Measurements from ENCODE around the gene ITSN1. TPM values are rescaled to one million over a fixed set of nuclear protein-coding genes. Genes with fewer than 3 reads are reported as not detected.

Gene ITSN1
- total and polyA plus RNA-seq, 2 of the 13 experiments (the other 11 are each of a cell fraction or from before 2014, with no cell fraction given): 26.1 to 33.8 TPM

DNA sequence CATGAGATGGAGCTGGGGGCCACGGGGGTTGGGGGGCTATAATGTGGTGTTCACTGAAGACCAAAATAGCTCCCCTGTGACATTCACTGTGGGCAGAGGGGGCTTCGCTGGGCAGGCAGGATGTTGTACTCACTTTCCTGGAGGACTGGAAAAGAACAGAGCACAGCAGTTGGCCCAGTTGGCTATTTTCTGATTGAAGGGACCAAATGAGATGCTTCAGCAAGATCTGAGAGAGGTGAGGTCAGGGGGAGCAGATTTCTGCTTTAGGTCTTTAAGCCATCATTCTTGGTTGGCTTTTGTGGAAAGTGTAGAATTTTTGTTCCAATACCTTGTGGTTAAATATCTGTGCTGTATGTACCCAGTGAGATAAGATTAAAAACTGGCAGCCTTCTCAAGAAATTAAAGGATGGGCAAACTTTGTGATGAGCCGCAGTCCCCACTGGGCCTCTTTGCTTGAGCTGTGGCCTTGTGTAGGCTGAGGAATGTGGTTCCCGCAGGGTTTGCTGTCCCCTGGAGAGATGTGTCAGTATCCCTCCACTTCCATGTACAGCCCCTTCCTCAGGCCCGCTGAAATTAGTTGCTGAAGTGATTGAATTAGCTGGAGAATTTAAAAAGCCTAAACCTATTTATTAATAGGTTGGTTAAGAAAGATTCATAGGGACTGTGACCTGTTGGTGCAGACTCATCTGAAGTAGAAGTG lies 192.7 kb downstream of the ITSN1 start (continued):
- TF ChIP-seq, protein P1, sequence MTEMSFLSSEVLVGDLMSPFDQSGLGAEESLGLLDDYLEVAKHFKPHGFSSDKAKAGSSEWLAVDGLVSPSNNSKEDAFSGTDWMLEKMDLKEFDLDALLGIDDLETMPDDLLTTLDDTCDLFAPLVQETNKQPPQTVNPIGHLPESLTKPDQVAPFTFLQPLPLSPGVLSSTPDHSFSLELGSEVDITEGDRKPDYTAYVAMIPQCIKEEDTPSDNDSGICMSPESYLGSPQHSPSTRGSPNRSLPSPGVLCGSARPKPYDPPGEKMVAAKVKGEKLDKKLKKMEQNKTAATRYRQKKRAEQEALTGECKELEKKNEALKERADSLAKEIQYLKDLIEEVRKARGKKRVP (CRISPR knock-in tag; IDR thresholded peaks at IDR 0.05): no peak

DNA sequence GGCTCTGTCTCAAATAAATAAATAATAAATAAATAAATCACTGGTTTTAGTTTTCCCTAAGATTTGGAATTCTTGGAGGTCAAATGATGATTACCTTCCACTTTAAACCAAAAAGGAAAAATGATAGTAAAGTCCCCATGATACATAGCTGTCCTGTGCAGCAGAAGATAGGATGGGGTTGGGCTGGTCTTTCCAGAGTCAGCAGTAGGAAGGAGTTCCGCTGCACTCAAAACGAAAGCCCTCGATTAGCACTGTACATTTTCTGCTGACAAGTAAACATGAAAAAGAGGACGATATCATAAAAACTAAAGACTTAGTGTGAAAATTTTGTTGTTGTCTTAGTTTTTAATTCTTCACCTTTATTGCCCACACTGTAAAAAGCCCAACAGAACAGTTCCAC lies 193.6 kb downstream of the ITSN1 start:
- Histone ChIP-seq H3K27me3 (ENCODE audit: control insufficient read depth in 1 of 2, insufficient read depth in 2 of 2, low read length in 2 of 2) (no peaks in the 10 kb centered on the region), H3K4me3 (replicated peaks in 1 of 3; ENCODE audit: insufficient read depth in 1 of 3, low read depth in 2 of 3, low read length in 3 of 3) (no peak overlapping the region), H3K36me3 (replicated peaks in 1 of 2; ENCODE audit: control insufficient read depth in 1 of 2, insufficient read depth in 2 of 2, low read length in 2 of 2) (peaks cover 2 to 11% of the 10 kb centered on the region in 2 experiments; a peak in 3 of 5 replicates), H4K20me1 (ENCODE audit: insufficient read depth, low read length) (no peaks in the 10 kb centered on the region), H3K4me1 (ENCODE audit: insufficient read depth, low read length) (no peaks in the 10 kb centered on the region), H3K9me3 (ENCODE audit: low read length) (no peaks in the 10 kb centered on the region), H3K9ac (ENCODE audit: insufficient read depth, low read depth, low read length) (no peak overlapping the region), H3K4me2 (ENCODE audit: low read depth, low read length) (no peak overlapping the region), H3K27ac (ENCODE audit: extremely low read length, insufficient read depth, low read length) (no peak overlapping the region), H3K79me2 (ENCODE audit: insufficient read depth, low read length) (no peaks in the 10 kb centered on the region), H2AFZ (ENCODE audit: low read length) (no peak overlapping the region)
- no peak for ATAC-seq
- intact Hi-C loops (cut with micrococcal nuclease; ENCODE audit: unreplicated experiment): no loop called here
- in situ Hi-C loops (cut with HindIII; ENCODE audit: extremely low pct_ligation_motif_present, low pct_unique_long_range_greater_than_20kb): no loop called here
- ChIA-PET CTCF (ENCODE audit: low intra/inter-chr PET ratio, low total read pairs) (no interaction called here), POLR2A (no interaction called here)
- no peak for FAIRE-seq
- WGBS (ENCODE audit: low lambda C conversion rate): 96% methylated on average over 4 of the region's 4 CpGs
- BruUV-seq (replicated peaks): no TSS peak
- DNase-seq (ENCODE audit: low spot score): no peak
- no peak for TF ChIP-seq MTA1 (CRISPR knock-in tag; IDR thresholded peaks at IDR 0.05; ENCODE audit: borderline replicate concordance)
- TF ChIP-seq, protein P2, sequence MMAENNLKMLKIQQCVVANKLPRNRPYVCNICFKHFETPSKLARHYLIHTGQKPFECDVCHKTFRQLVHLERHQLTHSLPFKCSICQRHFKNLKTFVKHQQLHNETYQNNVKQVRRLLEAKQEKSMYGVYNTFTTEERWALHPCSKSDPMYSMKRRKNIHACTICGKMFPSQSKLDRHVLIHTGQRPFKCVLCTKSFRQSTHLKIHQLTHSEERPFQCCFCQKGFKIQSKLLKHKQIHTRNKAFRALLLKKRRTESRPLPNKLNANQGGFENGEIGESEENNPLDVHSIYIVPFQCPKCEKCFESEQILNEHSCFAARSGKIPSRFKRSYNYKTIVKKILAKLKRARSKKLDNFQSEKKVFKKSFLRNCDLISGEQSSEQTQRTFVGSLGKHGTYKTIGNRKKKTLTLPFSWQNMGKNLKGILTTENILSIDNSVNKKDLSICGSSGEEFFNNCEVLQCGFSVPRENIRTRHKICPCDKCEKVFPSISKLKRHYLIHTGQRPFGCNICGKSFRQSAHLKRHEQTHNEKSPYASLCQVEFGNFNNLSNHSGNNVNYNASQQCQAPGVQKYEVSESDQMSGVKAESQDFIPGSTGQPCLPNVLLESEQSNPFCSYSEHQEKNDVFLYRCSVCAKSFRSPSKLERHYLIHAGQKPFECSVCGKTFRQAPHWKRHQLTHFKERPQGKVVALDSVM (CRISPR knock-in tag; IDR thresholded peaks at IDR 0.05): no peak
- no peak for TF ChIP-seq ZNF274 (CRISPR knock-in tag; IDR thresholded peaks at IDR 0.05)
- TF ChIP-seq, protein P3, sequence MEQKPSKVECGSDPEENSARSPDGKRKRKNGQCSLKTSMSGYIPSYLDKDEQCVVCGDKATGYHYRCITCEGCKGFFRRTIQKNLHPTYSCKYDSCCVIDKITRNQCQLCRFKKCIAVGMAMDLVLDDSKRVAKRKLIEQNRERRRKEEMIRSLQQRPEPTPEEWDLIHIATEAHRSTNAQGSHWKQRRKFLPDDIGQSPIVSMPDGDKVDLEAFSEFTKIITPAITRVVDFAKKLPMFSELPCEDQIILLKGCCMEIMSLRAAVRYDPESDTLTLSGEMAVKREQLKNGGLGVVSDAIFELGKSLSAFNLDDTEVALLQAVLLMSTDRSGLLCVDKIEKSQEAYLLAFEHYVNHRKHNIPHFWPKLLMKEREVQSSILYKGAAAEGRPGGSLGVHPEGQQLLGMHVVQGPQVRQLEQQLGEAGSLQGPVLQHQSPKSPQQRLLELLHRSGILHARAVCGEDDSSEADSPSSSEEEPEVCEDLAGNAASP (CRISPR knock-in tag; IDR thresholded peaks at IDR 0.05; ENCODE audit: borderline replicate concordance): no peak
- TF ChIP-seq, protein P4, sequence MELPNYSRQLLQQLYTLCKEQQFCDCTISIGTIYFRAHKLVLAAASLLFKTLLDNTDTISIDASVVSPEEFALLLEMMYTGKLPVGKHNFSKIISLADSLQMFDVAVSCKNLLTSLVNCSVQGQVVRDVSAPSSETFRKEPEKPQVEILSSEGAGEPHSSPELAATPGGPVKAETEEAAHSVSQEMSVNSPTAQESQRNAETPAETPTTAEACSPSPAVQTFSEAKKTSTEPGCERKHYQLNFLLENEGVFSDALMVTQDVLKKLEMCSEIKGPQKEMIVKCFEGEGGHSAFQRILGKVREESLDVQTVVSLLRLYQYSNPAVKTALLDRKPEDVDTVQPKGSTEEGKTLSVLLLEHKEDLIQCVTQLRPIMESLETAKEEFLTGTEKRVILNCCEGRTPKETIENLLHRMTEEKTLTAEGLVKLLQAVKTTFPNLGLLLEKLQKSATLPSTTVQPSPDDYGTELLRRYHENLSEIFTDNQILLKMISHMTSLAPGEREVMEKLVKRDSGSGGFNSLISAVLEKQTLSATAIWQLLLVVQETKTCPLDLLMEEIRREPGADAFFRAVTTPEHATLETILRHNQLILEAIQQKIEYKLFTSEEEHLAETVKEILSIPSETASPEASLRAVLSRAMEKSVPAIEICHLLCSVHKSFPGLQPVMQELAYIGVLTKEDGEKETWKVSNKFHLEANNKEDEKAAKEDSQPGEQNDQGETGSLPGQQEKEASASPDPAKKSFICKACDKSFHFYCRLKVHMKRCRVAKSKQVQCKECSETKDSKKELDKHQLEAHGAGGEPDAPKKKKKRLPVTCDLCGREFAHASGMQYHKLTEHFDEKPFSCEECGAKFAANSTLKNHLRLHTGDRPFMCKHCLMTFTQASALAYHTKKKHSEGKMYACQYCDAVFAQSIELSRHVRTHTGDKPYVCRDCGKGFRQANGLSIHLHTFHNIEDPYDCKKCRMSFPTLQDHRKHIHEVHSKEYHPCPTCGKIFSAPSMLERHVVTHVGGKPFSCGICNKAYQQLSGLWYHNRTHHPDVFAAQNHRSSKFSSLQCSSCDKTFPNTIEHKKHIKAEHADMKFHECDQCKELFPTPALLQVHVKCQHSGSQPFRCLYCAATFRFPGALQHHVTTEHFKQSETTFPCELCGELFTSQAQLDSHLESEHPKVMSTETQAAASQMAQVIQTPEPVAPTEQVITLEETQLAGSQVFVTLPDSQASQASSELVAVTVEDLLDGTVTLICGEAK (IDR thresholded peaks at IDR 0.05): no peak
- TF ChIP-seq, protein P4 (CRISPR knock-in tag; IDR thresholded peaks at IDR 0.05): no peak
- TF ChIP-seq ZNF660 (CRISPR knock-in tag; IDR thresholded peaks at IDR 0.05; ENCODE audit: borderline replicate concordance, low read depth): no peak
